H1 (cell line): Measurements from ENCODE around the gene TTLL9. TPM values are rescaled to one million over a fixed set of nuclear protein-coding genes. Genes with fewer than 3 reads are reported as not detected.
A peak's percentile ranks its signal among the peaks of the same experiment; 100 is the strongest.

ENCODE experiments used
- CTCF ChIA-PET: fragments of 300-600 bp; sonication (Branson Sonifier 250); formaldehyde crosslinking; loops from one replicate; lab custom pipeline; 2021; ENCODE audit not compliant: partially characterized antibody; lab: Charles Lee
- POLR2A ChIA-PET: fragments of 300-600 bp; sonication (Branson Sonifier 250); formaldehyde crosslinking; loops from one replicate; lab custom pipeline; 2021; ENCODE audit warnings: inconsistent platforms; ENCODE audit not compliant: partially characterized antibody; lab: Charles Lee
- DNase-seq, 2 experiments: peaks; one replicate each; pipeline versions ENCODE4 v3.0.0 to v3.0.0-alpha.2; 2010 to 2022; ENCODE audit warnings: low spot score in 2 of 2, low read depth in 1 of 2, mixed read lengths in 1 of 2
- FAIRE-seq: peaks from 2 replicates; lab custom pipeline; 2011; peaks lifted over from hg19 to GRCh38; lab: Jason Lieb, UNC
- H2AFZ ChIP-seq: 2 replicates; pipeline ENCODE4 v1.8.1; 2012; ENCODE audit warnings: low read length, inconsistent platforms
- H2AK5ac ChIP-seq: 2 replicates; pipeline ENCODE4 v1.6.1; 2013; ENCODE audit warnings: low read depth, low read length
- H2BK120ac ChIP-seq: replicated peaks from 2 replicates; pipeline ENCODE3; 2013; ENCODE audit warnings: low read depth, low read length, inconsistent platforms
- H2BK12ac ChIP-seq: 2 replicates; pipeline ENCODE4 v1.6.1; 2013; ENCODE audit warnings: low read depth, low read length
- H2BK15ac ChIP-seq: 2 replicates; pipeline ENCODE4 v1.6.1; 2013; ENCODE audit warnings: low read length
- H2BK20ac ChIP-seq: 2 replicates; pipeline ENCODE4 v1.6.1; 2013; ENCODE audit warnings: low read length
- H2BK5ac ChIP-seq: 2 replicates; pipeline ENCODE4 v1.6.1; 2013; ENCODE audit warnings: low read depth, low read length
- H3K14ac ChIP-seq: 2 replicates; pipeline ENCODE4 v1.6.1; 2013; ENCODE audit warnings: inconsistent platforms; ENCODE audit not compliant: insufficient read length
- H3K18ac ChIP-seq: 2 replicates; pipeline ENCODE4 v1.6.1; 2013; ENCODE audit warnings: low read length; ENCODE audit errors: extremely low read depth
- H3K23ac ChIP-seq: 2 replicates; pipeline ENCODE4 v1.6.1; 2013; ENCODE audit warnings: inconsistent platforms; ENCODE audit not compliant: insufficient read length
- H3K23me2 ChIP-seq: 2 replicates; pipeline ENCODE4 v1.6.1; 2013; ENCODE audit warnings: low read depth, low read length
- H3K27ac ChIP-seq: 2 replicates; pipeline ENCODE4 v1.6.1; 2011; ENCODE audit warnings: low read depth, low read length, inconsistent platforms
- H3K27me3 ChIP-seq, 4 experiments: replicated peaks in 1 of 4; 1 replicate in 1 of 4; 2 replicates in 3 of 4; pipeline versions ENCODE4 v1.6.1 to v1.8.1; 2011 to 2013; ENCODE audit warnings: low read length in 3 of 4, mild to moderate bottlenecking in 3 of 4, inconsistent platforms in 2 of 4, mixed read lengths in 2 of 4, moderate library complexity in 1 of 4; ENCODE audit not compliant: control insufficient read depth in 3 of 4, insufficient read depth in 3 of 4; ENCODE audit errors: extremely low read depth in 1 of 4
- H3K36me3 ChIP-seq, 4 experiments: 2 replicates each; pipeline versions ENCODE4 v1.6.1 to v1.8.1; 2011 to 2013; ENCODE audit warnings: mild to moderate bottlenecking in 4 of 4, low read length in 3 of 4, moderate library complexity in 2 of 4, control low read depth in 1 of 4, inconsistent platforms in 1 of 4; ENCODE audit not compliant: insufficient read depth in 4 of 4, control insufficient read depth in 2 of 4
- H3K4ac ChIP-seq: replicated peaks from 2 replicates; pipeline ENCODE3; 2013; ENCODE audit warnings: low read length, low read depth, mixed read lengths, inconsistent platforms; ENCODE audit not compliant: insufficient read length
- H3K4me1 ChIP-seq, 4 experiments: replicated peaks in 1 of 4; 1 replicate in 1 of 4; 2 replicates in 3 of 4; pipeline versions ENCODE4 v1.6.1 to v1.8.1; 2011 to 2013; ENCODE audit warnings: low read length in 3 of 4, inconsistent platforms in 2 of 4, mixed read lengths in 1 of 4; ENCODE audit not compliant: insufficient read depth in 4 of 4, control insufficient read depth in 3 of 4
- H3K4me2 ChIP-seq, 2 experiments: 2 replicates each; pipeline versions ENCODE4 v1.6.1 to v1.8.1; 2011 to 2013; ENCODE audit warnings: low read depth in 2 of 2, low read length in 2 of 2, control low read depth in 1 of 2, inconsistent platforms in 1 of 2, mild to moderate bottlenecking in 1 of 2; ENCODE audit not compliant: insufficient read depth in 1 of 2
- H3K4me3 ChIP-seq, 4 experiments: fragments of 200-600, 300-600 bp in 1 of 4; sonication (generic), shearing (Covaris generic), sonication (Bioruptor Twin) in 1 of 4; 2 replicates each; pipeline versions ENCODE4 v1.5.1 to v1.8.1; 2011 to 2016; ENCODE audit warnings: low read length in 4 of 4, low read depth in 3 of 4, control low read depth in 2 of 4, inconsistent platforms in 2 of 4, mild to moderate bottlenecking in 2 of 4, mixed read lengths in 1 of 4, moderate library complexity in 1 of 4; ENCODE audit not compliant: insufficient read depth in 2 of 4; ENCODE audit errors: extremely low read depth in 1 of 4
- H3K56ac ChIP-seq: replicated peaks from 2 replicates; pipeline ENCODE3; 2013; ENCODE audit warnings: low read depth, mild to moderate bottlenecking, mixed read lengths, low read length, inconsistent platforms; ENCODE audit not compliant: insufficient read length
- H3K79me1 ChIP-seq: 2 replicates; pipeline ENCODE4 v1.6.1; 2013; ENCODE audit warnings: low read depth, low read length, control low read depth
- H3K79me2 ChIP-seq, 2 experiments: 2 replicates each; pipeline versions ENCODE4 v1.6.1 to v1.8.1; 2012 to 2013; ENCODE audit warnings: low read length in 2 of 2, mild to moderate bottlenecking in 2 of 2, inconsistent platforms in 1 of 2; ENCODE audit not compliant: insufficient read depth in 2 of 2, control insufficient read depth in 1 of 2
- H3K9ac ChIP-seq, 4 experiments: replicated peaks in 1 of 4; 1 replicate in 1 of 4; 2 replicates in 3 of 4; pipeline versions ENCODE4 v1.6.1 to v1.8.1; 2011 to 2013; ENCODE audit warnings: low read depth in 3 of 4, low read length in 3 of 4, control low read depth in 2 of 4, mild to moderate bottlenecking in 2 of 4, moderate library complexity in 2 of 4, inconsistent platforms in 1 of 4; ENCODE audit errors: extremely low read depth in 1 of 4
- H3K9me3 ChIP-seq, 2 experiments: 2 replicates each; pipeline versions ENCODE4 v1.6.1 to v1.8.1; 2012 to 2013; ENCODE audit warnings: mild to moderate bottlenecking in 2 of 2, moderate library complexity in 2 of 2, control low read depth in 1 of 2, inconsistent platforms in 1 of 2, low read depth in 1 of 2, low read length in 1 of 2, mixed read lengths in 1 of 2; ENCODE audit not compliant: insufficient read depth in 2 of 2
- H4K20me1 ChIP-seq, 2 experiments: replicated peaks in 1 of 2; 2 replicates each; pipeline versions ENCODE3 to v1.8.1; 2011 to 2013; ENCODE audit warnings: inconsistent platforms in 2 of 2, low read length in 2 of 2, mild to moderate bottlenecking in 1 of 2; ENCODE audit not compliant: insufficient read depth in 2 of 2, control insufficient read depth in 1 of 2
- H4K5ac ChIP-seq: 2 replicates; pipeline ENCODE4 v1.6.1; 2013; ENCODE audit warnings: low read length, low read depth, mixed read lengths, inconsistent platforms; ENCODE audit not compliant: insufficient read length
- H4K8ac ChIP-seq: 2 replicates; pipeline ENCODE4 v1.8.0; 2013; ENCODE audit warnings: mild to moderate bottlenecking, moderate library complexity, low read length, inconsistent platforms; ENCODE audit not compliant: insufficient read depth; ENCODE audit errors: extremely low read depth
- H4K91ac ChIP-seq: replicated peaks from 2 replicates; pipeline ENCODE3; 2013; ENCODE audit warnings: low read length, mixed read lengths, inconsistent platforms; ENCODE audit not compliant: insufficient read length
- ASH2L ChIP-seq: fragments of 200-600, 300-600 bp; sonication (generic); IDR thresholded peaks from one replicate; pipeline ENCODE4 v1.7.1; 2017; ENCODE audit warnings: low read length
- BCL11A ChIP-seq, 2 experiments: IDR thresholded peaks; one replicate each; pipeline ENCODE4 v1.6.1; 2011; ENCODE audit warnings: low read depth in 2 of 2, low read length in 2 of 2, mild to moderate bottlenecking in 2 of 2
- BRCA1 ChIP-seq: IDR thresholded peaks from 2 replicates; pipeline ENCODE4 v1.6.1; 2012; ENCODE audit warnings: low read depth, low read length, improper control_type of control experiment
- CREB1 ChIP-seq: IDR thresholded peaks from 2 replicates; pipeline ENCODE4 v1.6.1; 2012; ENCODE audit warnings: inconsistent platforms
- CTCF ChIP-seq, 3 experiments: IDR thresholded peaks; 1 replicate in 2 of 3; 2 replicates in 1 of 3; pipeline versions ENCODE4 v1.5.1 to v1.6.1; 2011; ENCODE audit warnings: low read length in 3 of 3, mild to moderate bottlenecking in 3 of 3, inconsistent platforms in 2 of 3, low read depth in 1 of 3, moderate library complexity in 1 of 3; ENCODE audit not compliant: insufficient read depth in 1 of 3; ENCODE audit errors: control extremely low read depth in 1 of 3
- JUND ChIP-seq: IDR thresholded peaks from 2 replicates; pipeline ENCODE4 v1.6.1; 2011; ENCODE audit warnings: mild to moderate bottlenecking, improper control_type of control experiment, low read length
- KDM1A ChIP-seq: fragments of 200-600, 300-600 bp; sonication (generic); IDR thresholded peaks from 2 replicates; pipeline ENCODE4 v1.7.1; 2016; ENCODE audit warnings: mild to moderate bottlenecking, low read length, borderline replicate concordance
- RAD21 ChIP-seq, 2 experiments: IDR thresholded peaks in 1 of 2; conservative IDR thresholded peaks in 1 of 2; 2 replicates each; pipeline ENCODE4 v1.6.1; 2011; ENCODE audit warnings: low read depth in 2 of 2, low read length in 2 of 2, improper control_type of control experiment in 1 of 2, inconsistent platforms in 1 of 2, mild to moderate bottlenecking in 1 of 2, moderate library complexity in 1 of 2
- SIN3A ChIP-seq, 2 experiments: IDR thresholded peaks in 1 of 2; conservative IDR thresholded peaks in 1 of 2; 2 replicates each; pipeline ENCODE4 v1.6.1; 2011 to 2012; ENCODE audit warnings: low read length in 2 of 2, improper control_type of control experiment in 1 of 2, low read depth in 1 of 2, mild to moderate bottlenecking in 1 of 2
- SP4 ChIP-seq: IDR thresholded peaks from 2 replicates; pipeline ENCODE4 v1.6.1; 2012; ENCODE audit warnings: low read length, inconsistent platforms
- WGBS, 2 experiments: shearing (Covaris generic) in 1 of 2; methylation state at CpG; one replicate each; pipeline versions ENCODE4 v1.1.6 to v1.1.7; 2013 to 2015; ENCODE audit warnings: low lambda C conversion rate in 2 of 2, mixed read lengths in 2 of 2, inconsistent platforms in 1 of 2, low coverage in 1 of 2, missing lambda C conversion rate in 1 of 2; ENCODE audit not compliant: insufficient replicate concordance in 2 of 2, insufficient coverage in 1 of 2, insufficient read length in 1 of 2; ENCODE audit errors: extremely low coverage in 1 of 2, missing lambda C conversion rate in 1 of 2; 5-methylcytosine and 5-hydroxymethylcytosine counted together
- polyA plus RNA-seq, 7 experiments: library from polyadenylated mRNA; depleted of rRNA in 3 of 7; stranded (reverse) in 5 of 7; unstranded in 2 of 7; fragments of >200 nt in 5 of 7; fragments of 200-250 nt in 2 of 7; gene quantifications; 1 replicate in 5 of 7; 2 replicates in 1 of 7; 4 replicates in 1 of 7; pipeline versions ENCODE4 v1.2.1 to v1.2.3, GENCODE V29; 2011 to 2013; ENCODE audit warnings: missing spikeins in 2 of 7, mixed read lengths in 2 of 7
- total RNA-seq: library from RNA; stranded (reverse); fragmentation: NEBNext Ultra II Directional; extraction: Animal tissue kit (Norgen Biotek cat#: 25700); gene quantifications from 2 replicates; pipeline ENCODE4 v1.2.1, GENCODE V29; 2021

The TTLL9 gene
- total and polyA plus RNA-seq, 2 of the 8 experiments (the other 6 are each of a cell fraction or from before 2014, with no cell fraction given), result 0.06 TPM; not detected in 1

GRCh38 chr20:31967830-31968249, 97.4 kb downstream of the TTLL9 start, which contains the start of gene XKR7:
TSS of gene XKR7 (plus strand) at chr20:31968151. CDS start at chr20:31968176, 25 bp downstream.
- H3K27me3 ChIP-seq, result peaks cover 0 to 8% (median 2%) of the 10 kb centered on the region in 4 experiments; a peak in 5 of 7 replicates
- peaks cover 3% of the 10 kb centered on the region; the same call in 1 of the 2 replicates for H3K23me2 ChIP-seq
- FAIRE-seq (no peak), DNase-seq (peak in 1 of 2 experiments; percentile 78)
- H2BK15ac ChIP-seq, result peak within 1 kb of the TSS; percentile 31; the same call in 1 of the 2 replicates
- H3K23ac ChIP-seq, result no peak within 1 kb of the TSS
- peaks cover 0 to 12% (median 7%) of the 10 kb centered on the region in 4 experiments; a peak in 5 of 7 replicates for H3K4me1 ChIP-seq
- H3K4ac ChIP-seq, result no peak within 1 kb of the TSS
- ChIA-PET CTCF (interaction anchor here (1.0 to 3.2 kb wide), 10 partner anchors 9 to 216 kb away, joined by 3 to 13 read pairs (median 6); partner anchors contain the start of gene PDRG1), POLR2A (interaction anchor here (1.1 to 1.7 kb wide), 8 partner anchors 8 to 142 kb away, joined by 3 to 7 read pairs (median 4); partner anchors contain the start of genes PDRG1 and TM9SF4)
- peak within 1 kb of the TSS in 1 of 4 experiments; percentile 16; a peak in 2 of 7 replicates for H3K9ac ChIP-seq
- H3K56ac ChIP-seq, result peak within 1 kb of the TSS; percentile 13
- H3K36me3 ChIP-seq, result no peaks in the 10 kb centered on the region
- no peak within 1 kb of the TSS for H4K8ac ChIP-seq
- H2BK20ac ChIP-seq, result no peak within 1 kb of the TSS
- no peaks in the 10 kb centered on the region for H3K79me2 ChIP-seq
- peak within 1 kb of the TSS; percentile 36; the same call in 1 of the 2 replicates for H2AFZ ChIP-seq
- H4K91ac ChIP-seq, result no peak within 1 kb of the TSS
- H2BK120ac ChIP-seq, result peak within 1 kb of the TSS; percentile 16
- 1% methylated on average over 14 of the region's 38 CpGs; no CpG with 5 or more reads in 1 of the 2 experiments for WGBS, 2 experiments
- H3K27ac ChIP-seq, result no peak within 1 kb of the TSS
- no peak within 1 kb of the TSS for H2AK5ac ChIP-seq
- H2BK12ac ChIP-seq, result no peak within 1 kb of the TSS
- H4K20me1 ChIP-seq, result peaks cover 3 to 5% of the 10 kb centered on the region in 2 experiments
- H2BK5ac ChIP-seq, result peak within 1 kb of the TSS; percentile 48; the same call in 1 of the 2 replicates
- H3K14ac ChIP-seq, result no peak within 1 kb of the TSS
- no peak within 1 kb of the TSS; the same call in 1 of the 2 replicates for H3K18ac ChIP-seq
- no peaks in the 10 kb centered on the region for H3K79me1 ChIP-seq
- H4K5ac ChIP-seq, result no peak within 1 kb of the TSS
- peak within 1 kb of the TSS; percentile 43 to 70 (median 64) for H3K4me3 ChIP-seq
- no peaks in the 10 kb centered on the region for H3K9me3 ChIP-seq
- H3K4me2 ChIP-seq, result peak within 1 kb of the TSS; percentile 87 to 99
- TF ChIP-seq BRCA1, result no peak
- TF ChIP-seq KDM1A, result no peak
- peak in 1 of 2 experiments; percentile 29; a peak in 1 of 4 replicates for TF ChIP-seq SIN3A (conservative IDR thresholded peaks at IDR 0.05 in 1 of 2, IDR thresholded peaks at IDR 0.05 in 1 of 2; ENCODE audit: low read depth in 1 of 2, low read length in 2 of 2)
- peak; percentile 23 for TF ChIP-seq ASH2L
- TF ChIP-seq JUND, result no peak
- TF ChIP-seq RAD21 (IDR thresholded peaks at IDR 0.05 in 1 of 2, conservative IDR thresholded peaks at IDR 0.05 in 1 of 2; ENCODE audit: low read depth in 2 of 2, low read length in 2 of 2), result no peak
- TF ChIP-seq CREB1, result 0 out of 2 replicates have a peak, but pooled peaks have one; percentile 10
- no peak for TF ChIP-seq CTCF (IDR thresholded peaks at IDR 0.05; ENCODE audit: control extremely low read depth in 1 of 3, insufficient read depth in 1 of 3, low read depth in 1 of 3, low read length in 3 of 3)
- TF ChIP-seq BCL11A (IDR thresholded peaks at IDR 0.05; ENCODE audit: low read depth in 2 of 2, low read length in 2 of 2), result no peak
- TF ChIP-seq SP4, result no peak
